ENCODE results near the gene RNASEH2B.

- TF ChIP-seq CTCF (IDR thresholded peaks at IDR 0.05; ENCODE audit: insufficient read depth, low read length, poor library complexity, severe bottlenecking) (no peak), EZH2phosphoT487 (conservative IDR thresholded peaks at IDR 0.05; ENCODE audit: low read length) (no peak)
These were observed 85.1 kb downstream of the RNASEH2B start for GRCh38 chr13:50994651-50995050.

All from SU-DHL-6 (cell line).